Measurements from ENCODE around the gene L1CAM. TPM values are rescaled to one million over a fixed set of nuclear protein-coding genes. Genes with fewer than 3 reads are reported as not detected.
A peak's percentile ranks its signal among the peaks of the same experiment; 100 is the strongest.

Gene L1CAM
- polyA plus RNA-seq, 2 of the 4 experiments (the other 2 are of a cell fraction): 1.9 to 14.2 TPM

GRCh38 chrX:153900831-153901752 is 15.1 kb upstream of the L1CAM start:
- no peak overlapping the region for H3K4me3 ChIP-seq
- FAIRE-seq: no peak

GRCh38 chrX:153897899-153898298 is 11.9 kb upstream of the L1CAM start:
- Histone ChIP-seq H3K4me3 (no peak overlapping the region), H3K4me1 (peaks cover 26% of the 10 kb centered on the region), H3K9me3 (no peaks in the 10 kb centered on the region), H3K4me2 (no peak overlapping the region), H3K27ac (no peak overlapping the region)
- no peak for ATAC-seq
- FAIRE-seq: no peak
- DNase-seq (ENCODE audit: low read depth in 1 of 2, low spot score in 1 of 2): no peak
- POLR2A ChIA-PET: no interaction called here
- CTCF ChIA-PET: interaction anchor here (0.6 to 1.0 kb wide), 2 partner anchors 10 to 134 kb away, joined by 3 to 5 read pairs; no protein-coding TSS in a partner anchor
- TF ChIP-seq ESRRA (IDR thresholded peaks at IDR 0.05; ENCODE audit: borderline replicate concordance, low read length) (no peak), POLR2AphosphoS2 (conservative IDR thresholded peaks at IDR 0.05; ENCODE audit: low read length) (no peak), ZNF302 (CRISPR knock-in tag; IDR thresholded peaks at IDR 0.05) (no peak), FOXS1 (CRISPR knock-in tag; IDR thresholded peaks at IDR 0.05) (no peak), JUN (IDR thresholded peaks at IDR 0.05) (no peak), ZFP36 (IDR thresholded peaks at IDR 0.05; ENCODE audit: borderline replicate concordance, partially characterized antibody) (no peak), ZSCAN20 (CRISPR knock-in tag; IDR thresholded peaks at IDR 0.05) (no peak), NR3C1 (IDR thresholded peaks at IDR 0.05) (no peak), RAD21 (conservative IDR thresholded peaks at IDR 0.05 in 1 of 2, IDR thresholded peaks at IDR 0.05 in 1 of 2) (no peak)

More at GRCh38 chrX:153900831-153901752, 15.1 kb upstream of the L1CAM start:
- Histone ChIP-seq H3K9me3 (no peaks in the 10 kb centered on the region), H3K4me1 (peaks cover 26% of the 10 kb centered on the region), H3K4me2 (peak overlapping the region; percentile 59), H3K27ac (peak overlapping the region; percentile 17 to 77; a peak in 3 of 6 replicates)
- TF ChIP-seq ZSCAN20 (CRISPR knock-in tag; IDR thresholded peaks at IDR 0.05) (no peak), SMC3 (IDR thresholded peaks at IDR 0.05) (no peak), HOXA7 (CRISPR knock-in tag; IDR thresholded peaks at IDR 0.05) (no peak), TP53 (CRISPR knock-in tag; IDR thresholded peaks at IDR 0.05) (no peak), CEBPB (IDR thresholded peaks at IDR 0.05) (no peak), HOXB5 (CRISPR knock-in tag; IDR thresholded peaks at IDR 0.05) (no peak), CBX8 (IDR thresholded peaks at IDR 0.05) (no peak), POLR2AphosphoS2 (conservative IDR thresholded peaks at IDR 0.05; ENCODE audit: low read length) (no peak), FOXS1 (CRISPR knock-in tag; IDR thresholded peaks at IDR 0.05) (no peak), USF2 (IDR thresholded peaks at IDR 0.05) (no peak), ZNF302 (CRISPR knock-in tag; IDR thresholded peaks at IDR 0.05) (no peak), KDM1A (IDR thresholded peaks at IDR 0.05; ENCODE audit: low read depth) (no peak), ZFP36 (IDR thresholded peaks at IDR 0.05; ENCODE audit: borderline replicate concordance, partially characterized antibody) (no peak), FOSL2 (IDR thresholded peaks at IDR 0.05) (no peak), FOSL2 (CRISPR knock-in tag; IDR thresholded peaks at IDR 0.05) (no peak), MAFK (IDR thresholded peaks at IDR 0.05; ENCODE audit: partially characterized antibody) (no peak), RFX5 (IDR thresholded peaks at IDR 0.05) (no peak), JUN (IDR thresholded peaks at IDR 0.05) (no peak), MAZ (IDR thresholded peaks at IDR 0.05; ENCODE audit: borderline replicate concordance, low read depth, low read length) (no peak)
- ChIA-PET POLR2A (interaction anchor here (1.2 kb wide), 1 partner anchor 26 kb away, joined by 4 read pairs; no protein-coding TSS in a partner anchor), CTCF (interaction anchor here (1.1 to 1.7 kb wide), 2 partner anchors 9 to 17 kb away, joined by 4 to 7 read pairs; no protein-coding TSS in a partner anchor)
- ATAC-seq (peak; percentile 75 to 79), DNase-seq (ENCODE audit: low read depth in 1 of 2, low spot score in 1 of 2) (peak; percentile 44 to 68)
- 41% methylated on average over 21 of the region's 26 CpGs for WGBS (ENCODE audit: missing lambda C conversion rate)

- FAIRE-seq: no peak
- Histone ChIP-seq H3K27ac (no peak overlapping the region), H3K4me1 (peaks cover 19% of the 10 kb centered on the region), H3K9me3 (no peaks in the 10 kb centered on the region), H3K4me3 (no peak overlapping the region), H3K4me2 (no peak overlapping the region)
- ChIA-PET CTCF (interaction anchor here (0.6 to 1.2 kb wide), 3 partner anchors 21 to 126 kb away, joined by 3 read pairs; no protein-coding TSS in a partner anchor), POLR2A (no interaction called here)
- 50% methylated on average over 6 of the region's 6 CpGs for WGBS (ENCODE audit: missing lambda C conversion rate)
- DNase-seq (ENCODE audit: low read depth in 1 of 2, low spot score in 1 of 2): no peak
- no peak for ATAC-seq
- TF ChIP-seq FOSB (CRISPR knock-in tag; IDR thresholded peaks at IDR 0.05) (no peak), RARB (CRISPR knock-in tag; IDR thresholded peaks at IDR 0.05) (no peak), ZC3H11A (IDR thresholded peaks at IDR 0.05) (no peak), ESRRA (IDR thresholded peaks at IDR 0.05; ENCODE audit: borderline replicate concordance, low read length) (no peak)
These were observed 3.1 kb upstream of the L1CAM start for GRCh38 chrX:153889123-153889522.
